Astrocyte (in vitro differentiated cells and primary cell): ENCODE measurements around the gene SETD1B. TPM values are rescaled to one million over a fixed set of nuclear protein-coding genes. Genes with fewer than 3 reads are reported as not detected.

Experiments
- DNase-seq: peaks from one replicate; pipeline ENCODE4 v3.0.0-alpha.2; 2010; ENCODE audit warnings: low read depth
- FAIRE-seq: peaks from 2 replicates; lab custom pipeline; 2011; peaks lifted over from hg19 to GRCh38; lab: Jason Lieb, UNC
- H2AFZ ChIP-seq: 2 replicates; pipeline ENCODE4 v1.6.0; 2012; ENCODE audit warnings: low read depth, low read length, inconsistent platforms
- H3K27ac ChIP-seq: 2 replicates; pipeline ENCODE4 v1.5.1; 2011; ENCODE audit warnings: low read depth, low read length, inconsistent platforms
- H3K27me3 ChIP-seq: 2 replicates; pipeline ENCODE4 v1.6.0; 2011; ENCODE audit warnings: low read length, inconsistent platforms; ENCODE audit not compliant: insufficient read depth
- H3K36me3 ChIP-seq: 2 replicates; pipeline ENCODE4 v1.5.1; 2011; ENCODE audit warnings: low read length, inconsistent platforms; ENCODE audit not compliant: insufficient read depth
- H3K4me1 ChIP-seq: 2 replicates; pipeline ENCODE4 v1.5.1; 2011; ENCODE audit warnings: low read length, inconsistent platforms; ENCODE audit not compliant: insufficient read depth
- H3K4me2 ChIP-seq: 2 replicates; pipeline ENCODE4 v1.6.0; 2012; ENCODE audit warnings: low read length, inconsistent platforms
- H3K4me3 ChIP-seq: 2 replicates; pipeline ENCODE4 v1.5.1; 2011; ENCODE audit warnings: low read depth, mild to moderate bottlenecking, low read length, inconsistent platforms; ENCODE audit not compliant: insufficient read depth
- H3K79me2 ChIP-seq: 2 replicates; pipeline ENCODE4 v1.6.0; 2012; ENCODE audit warnings: mild to moderate bottlenecking, low read length, inconsistent platforms; ENCODE audit not compliant: insufficient read depth
- H3K9ac ChIP-seq: 2 replicates; pipeline ENCODE4 v1.6.0; 2012; ENCODE audit warnings: mild to moderate bottlenecking, low read length, inconsistent platforms
- H3K9me3 ChIP-seq: 2 replicates; pipeline ENCODE4 v1.5.1; 2012; ENCODE audit warnings: low read depth, mild to moderate bottlenecking, low read length, inconsistent platforms; ENCODE audit not compliant: insufficient read depth
- H4K20me1 ChIP-seq: 2 replicates; pipeline ENCODE4 v1.6.0; 2012; ENCODE audit warnings: low read length, inconsistent platforms; ENCODE audit not compliant: insufficient read depth
- H3K27ac Mint-ChIP-seq: one replicate; pipeline ENCODE4 v1.8.0; 2021; ENCODE audit warnings: mild to moderate bottlenecking, mixed read lengths; ENCODE audit not compliant: unreplicated experiment
- H3K27me3 Mint-ChIP-seq: one replicate; pipeline ENCODE4 v1.8.0; 2021; ENCODE audit warnings: low read depth, mixed read lengths; ENCODE audit not compliant: unreplicated experiment
- H3K36me3 Mint-ChIP-seq: one replicate; pipeline ENCODE4 v1.8.0; 2021; ENCODE audit warnings: low read depth, mixed read lengths; ENCODE audit not compliant: unreplicated experiment
- H3K4me1 Mint-ChIP-seq: one replicate; pipeline ENCODE4 v1.8.0; 2021; ENCODE audit warnings: low read depth, mixed read lengths; ENCODE audit not compliant: unreplicated experiment
- H3K4me3 Mint-ChIP-seq: one replicate; pipeline ENCODE4 v1.8.0; 2021; ENCODE audit warnings: mild to moderate bottlenecking, moderate library complexity, mixed read lengths; ENCODE audit not compliant: unreplicated experiment
- H3K9me3 Mint-ChIP-seq: one replicate; pipeline ENCODE4 v1.8.0; 2021; ENCODE audit warnings: mild to moderate bottlenecking, mixed read lengths; ENCODE audit not compliant: unreplicated experiment
- CTCF ChIP-seq: IDR thresholded peaks from 2 replicates; pipeline ENCODE4 v1.5.1; 2011; ENCODE audit warnings: low read depth, mild to moderate bottlenecking, inconsistent platforms, low read length, moderate library complexity; ENCODE audit not compliant: insufficient read depth
- EZH2 ChIP-seq: IDR thresholded peaks from 2 replicates; pipeline ENCODE4 v1.6.1; 2012; ENCODE audit warnings: mild to moderate bottlenecking, low read length, inconsistent platforms; ENCODE audit not compliant: insufficient read depth
- total RNA-seq: library from RNA; stranded (reverse); gene quantifications from 2 replicates; pipeline ENCODE4 v1.2.1, GENCODE V29; 2021

SETD1B gene
- total RNA-seq, 1 donor from 2014 or later, result 24.0 TPM

GRCh38 chr12:121806009-121806545 is 2.3 kb downstream of the SETD1B start:
- peak overlapping the region; percentile 95 for H3K4me3 Mint-ChIP-seq
- Histone ChIP-seq H3K27me3 (no peaks in the 10 kb centered on the region), H3K9me3 (no peaks in the 10 kb centered on the region), H3K9ac (peak overlapping the region; percentile 100), H3K79me2 (peaks cover 83% of the 10 kb centered on the region), H3K4me2 (peak overlapping the region; percentile 91), H2AFZ (no peak overlapping the region), H3K36me3 (peaks cover 22% of the 10 kb centered on the region), H3K4me3 (peak overlapping the region; percentile 69), H3K4me1 (peaks cover 41% of the 10 kb centered on the region), H4K20me1 (peaks cover 56% of the 10 kb centered on the region), H3K27ac (peak overlapping the region; percentile 22)
- no peaks in the 10 kb centered on the region for H3K9me3 Mint-ChIP-seq
- DNase-seq, result no peak
- peaks cover 13% of the 10 kb centered on the region for H3K36me3 Mint-ChIP-seq
- FAIRE-seq, result no peak
- peak overlapping the region; percentile 47 for H3K27ac Mint-ChIP-seq
- TF ChIP-seq EZH2 (no peak), CTCF (no peak)
- no peaks in the 10 kb centered on the region for H3K27me3 Mint-ChIP-seq
- peaks cover 9% of the 10 kb centered on the region for H3K4me1 Mint-ChIP-seq

- H3K9me3 Mint-ChIP-seq, result no peaks in the 10 kb centered on the region
- H3K36me3 Mint-ChIP-seq, result peaks cover 14% of the 10 kb centered on the region
- FAIRE-seq, result no peak
- TF ChIP-seq CTCF, result no peak
- H3K9me3 ChIP-seq, result no peaks in the 10 kb centered on the region
- peaks cover 83% of the 10 kb centered on the region for H3K79me2 ChIP-seq
- peaks cover 41% of the 10 kb centered on the region for H3K4me1 ChIP-seq
- peak overlapping the region; percentile 91 for H3K4me2 ChIP-seq
- DNase-seq, result no peak
- no peaks in the 10 kb centered on the region for H3K27me3 ChIP-seq
- peak overlapping the region; percentile 69 for H3K4me3 ChIP-seq
- H3K4me1 Mint-ChIP-seq, result peaks cover 10% of the 10 kb centered on the region
- peaks cover 63% of the 10 kb centered on the region for H4K20me1 ChIP-seq
- H3K36me3 ChIP-seq, result peaks cover 22% of the 10 kb centered on the region
- H3K27ac ChIP-seq, result peak overlapping the region; percentile 22
- H3K27me3 Mint-ChIP-seq, result no peaks in the 10 kb centered on the region
- H2AFZ ChIP-seq, result no peak overlapping the region
- peak overlapping the region; percentile 95 for H3K4me3 Mint-ChIP-seq
- no peak overlapping the region for H3K27ac Mint-ChIP-seq
- peak overlapping the region; percentile 100 for H3K9ac ChIP-seq
Measured at GRCh38 chr12:121806546-121807423, 3.0 kb downstream of the SETD1B start.
